Activated CD4-positive, alpha-beta T cell treated with anti-CD3 and anti-CD28 coated beads, Interleukin-2, amount 50 U/mL, for 4 hours (primary cell): ENCODE results near the gene SOCS3.

Experiments used
- DNase-seq, 2 experiments: peaks; one replicate each; pipeline ENCODE4 v3.0.0-alpha.2; 2020

The SOCS3 gene, protein sequence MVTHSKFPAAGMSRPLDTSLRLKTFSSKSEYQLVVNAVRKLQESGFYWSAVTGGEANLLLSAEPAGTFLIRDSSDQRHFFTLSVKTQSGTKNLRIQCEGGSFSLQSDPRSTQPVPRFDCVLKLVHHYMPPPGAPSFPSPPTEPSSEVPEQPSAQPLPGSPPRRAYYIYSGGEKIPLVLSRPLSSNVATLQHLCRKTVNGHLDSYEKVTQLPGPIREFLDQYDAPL

DNA sequence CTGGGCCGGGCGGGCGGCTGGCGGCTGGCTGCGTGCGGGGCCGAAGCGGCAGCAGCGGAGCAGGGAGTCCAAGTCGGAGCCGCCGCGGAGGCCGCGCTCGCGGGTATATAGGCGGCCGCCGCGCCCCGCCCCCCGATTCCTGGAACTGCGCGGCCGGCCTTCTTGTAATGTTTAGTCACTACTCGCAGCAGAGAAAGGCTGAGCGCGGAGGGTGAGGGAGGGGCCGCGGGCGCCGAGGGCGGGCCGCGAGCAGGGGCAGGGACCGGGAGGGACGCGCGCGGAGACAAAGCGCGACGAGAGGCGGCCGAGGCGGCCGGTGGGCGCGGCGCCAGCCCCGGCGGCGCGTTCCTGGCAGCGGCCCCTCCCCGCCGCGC, at the start of gene SOCS3:
TSS of gene SOCS3 (minus strand) at position 81 of the 374 bp plus-strand sequence. CDS start 982 bp downstream, outside the sequence.
- DNase-seq: peak; percentile 97

DNA sequence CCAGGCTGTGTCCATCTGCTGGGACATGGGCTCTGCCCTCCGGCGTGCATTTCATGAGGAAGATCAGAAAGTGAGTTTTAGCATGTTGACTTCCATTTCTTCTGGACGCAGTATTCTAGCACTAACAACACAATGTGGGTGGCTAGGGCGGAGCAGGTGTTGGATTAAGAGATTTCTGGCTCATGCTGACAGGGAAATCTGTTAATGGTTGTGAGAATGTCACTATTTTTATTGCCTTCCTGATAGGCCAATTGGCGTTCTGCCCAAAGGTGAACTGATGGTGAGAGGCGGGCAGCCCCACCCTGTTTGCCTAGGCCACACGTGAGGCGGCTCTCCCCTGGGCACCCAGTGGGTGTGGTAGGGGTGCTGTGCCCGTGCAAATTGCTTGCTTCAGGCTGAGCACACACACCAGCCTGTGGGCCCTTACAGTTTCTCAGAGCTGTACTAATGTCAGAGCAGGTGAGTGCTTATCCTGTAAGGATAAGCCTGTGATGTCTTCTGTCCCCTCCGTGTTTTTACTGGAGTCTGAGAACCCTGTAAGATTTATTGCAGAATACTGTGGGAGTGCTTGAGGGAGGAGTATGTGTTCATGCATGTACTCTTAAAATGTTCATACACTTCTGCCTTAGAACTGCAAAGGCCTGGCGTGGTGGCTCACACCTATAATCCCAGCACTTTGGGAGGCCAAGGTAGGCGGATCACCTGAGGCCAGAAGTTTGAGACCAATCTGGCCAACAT, 49.5 kb upstream of the SOCS3 start:
- DNase-seq: no peak

DNA sequence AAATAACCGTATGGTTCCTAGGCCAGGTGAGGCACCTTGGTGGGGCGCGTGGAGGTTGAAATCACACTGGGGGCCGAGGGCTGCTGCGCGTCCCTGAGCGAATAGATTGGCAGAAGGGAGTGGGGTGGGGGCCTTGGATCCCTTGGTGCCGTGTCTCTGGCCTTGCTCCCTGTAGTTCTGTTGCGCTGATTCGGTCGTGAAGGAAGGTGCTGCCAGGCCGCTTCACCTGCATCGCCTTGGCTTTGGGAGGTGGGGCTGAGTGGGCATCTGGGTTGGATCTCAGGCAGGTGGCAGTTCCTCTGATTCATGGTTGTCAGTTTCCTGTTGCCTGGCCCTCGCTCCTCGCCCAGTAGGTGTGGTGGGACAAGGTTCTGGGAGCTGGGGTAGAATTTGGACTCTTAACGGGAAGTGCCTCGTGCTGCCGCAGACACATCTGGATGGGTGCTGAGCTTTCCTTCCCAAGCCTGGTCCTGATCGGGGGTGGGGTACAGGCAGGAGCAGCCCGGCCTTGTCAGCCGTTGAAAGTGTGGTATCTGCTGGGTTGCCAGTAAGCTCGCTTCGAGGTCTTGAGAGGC, 48.7 kb upstream of the SOCS3 start:
- DNase-seq: no peak

DNA sequence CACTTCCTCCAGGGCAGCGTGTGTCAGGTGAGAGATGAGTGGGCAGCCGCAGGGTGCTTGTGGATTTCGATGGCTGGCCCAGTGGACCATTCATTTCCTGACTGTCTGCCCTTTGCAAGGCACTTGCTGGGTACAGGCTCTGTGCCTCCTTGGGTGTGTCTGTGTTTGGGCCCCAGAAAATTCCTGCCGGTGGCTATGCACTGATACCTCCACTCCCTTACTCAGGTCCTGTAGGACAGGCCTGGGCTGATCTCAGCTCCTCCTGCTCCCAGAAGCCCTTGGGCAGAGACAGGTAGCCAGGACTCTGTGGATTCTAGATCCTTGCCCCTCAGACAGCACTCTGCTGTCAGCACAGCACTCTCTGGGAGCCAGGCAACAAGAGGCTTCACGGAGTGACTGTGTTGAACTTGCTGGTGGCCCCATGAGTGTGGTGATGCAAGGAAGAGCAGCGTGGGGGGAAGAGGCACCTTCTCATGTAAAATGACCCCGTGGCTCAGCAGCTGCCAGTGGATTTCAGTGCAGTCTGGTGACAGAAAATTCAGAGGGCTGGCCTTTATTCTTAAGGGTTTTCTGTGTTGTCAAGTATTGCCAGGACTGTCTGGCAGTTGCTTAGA, 47.6 kb upstream of the SOCS3 start:
- DNase-seq: no peak

DNA sequence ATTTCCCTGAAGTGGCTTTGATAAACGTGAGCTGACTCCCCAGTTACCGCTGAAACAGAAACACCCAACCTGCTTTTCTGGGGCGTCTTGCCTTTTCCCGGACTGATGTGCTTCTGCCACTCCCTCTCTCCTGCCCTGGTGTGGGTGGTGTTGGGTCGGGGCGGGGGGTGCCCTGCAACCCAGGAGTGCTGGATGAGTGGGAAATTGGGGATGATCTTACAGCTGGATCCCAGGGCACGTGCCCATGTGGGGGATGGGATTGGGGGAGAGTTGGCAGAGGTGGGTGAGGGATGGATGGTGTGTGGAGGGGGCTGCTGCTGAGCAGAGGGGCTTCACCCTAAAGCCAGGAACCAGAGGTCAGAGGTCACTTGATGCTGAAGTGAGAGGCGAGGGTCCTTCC, 47.0 kb upstream of the SOCS3 start:
- DNase-seq: no peak

DNA sequence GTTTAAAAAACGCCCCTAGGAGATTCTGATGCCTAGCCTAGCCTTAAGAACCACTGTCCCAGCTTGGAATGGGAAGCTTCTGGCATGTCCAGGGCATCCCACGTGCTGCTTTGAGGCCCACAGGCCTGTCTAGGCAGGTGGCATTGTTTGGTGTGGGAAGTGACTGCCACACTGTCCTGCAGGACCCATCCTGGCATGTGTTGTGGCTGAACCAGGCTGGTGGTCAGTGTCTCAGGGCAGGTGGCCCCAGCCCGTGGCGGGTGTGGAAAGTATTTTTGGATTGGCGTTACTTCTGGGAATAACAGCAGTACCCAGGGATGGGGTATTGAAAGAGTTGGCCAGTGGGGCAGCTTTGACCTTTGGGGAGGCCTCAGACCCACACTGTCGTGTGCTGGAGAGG, 46.5 kb upstream of the SOCS3 start:
- DNase-seq: no peak

DNA sequence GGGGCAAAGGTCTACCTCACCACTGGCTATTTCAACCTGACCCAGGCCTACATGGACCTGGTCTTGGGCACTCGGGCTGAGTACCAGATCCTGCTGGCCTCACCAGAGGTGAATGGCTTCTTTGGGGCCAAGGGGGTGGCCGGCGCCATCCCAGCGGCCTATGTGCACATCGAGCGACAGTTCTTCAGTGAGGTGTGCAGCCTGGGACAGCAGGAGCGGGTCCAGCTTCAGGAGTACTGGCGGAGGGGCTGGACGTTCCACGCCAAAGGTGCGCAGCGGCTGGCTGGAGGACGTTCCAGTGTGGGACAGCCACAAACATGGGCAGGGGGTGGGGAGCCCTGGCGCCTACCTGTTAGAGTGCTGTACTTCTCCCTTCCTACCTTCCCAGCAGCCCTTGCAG, 43.9 kb upstream of the SOCS3 start:
- no peak for DNase-seq

DNA sequence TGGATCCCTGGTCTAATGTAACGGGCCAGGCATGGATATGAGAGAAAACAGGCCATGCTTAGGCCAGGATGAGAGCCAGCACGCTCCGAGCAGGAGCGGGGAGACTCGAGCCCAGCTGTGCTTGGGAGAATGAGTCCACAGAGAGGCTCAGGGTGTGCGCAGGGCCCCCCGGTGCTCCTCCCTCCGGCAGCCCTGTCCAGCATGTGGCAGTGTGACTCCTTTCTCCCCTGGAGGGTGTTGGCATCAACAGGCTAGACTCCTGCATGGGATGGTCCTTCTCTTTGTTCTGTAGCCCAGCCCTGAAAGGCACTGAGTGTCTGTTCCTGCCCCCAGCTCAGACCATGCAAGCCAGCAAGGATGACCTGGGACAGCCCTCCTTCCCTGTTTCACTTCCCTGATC, 42.0 kb upstream of the SOCS3 start:
- no peak for DNase-seq

DNA sequence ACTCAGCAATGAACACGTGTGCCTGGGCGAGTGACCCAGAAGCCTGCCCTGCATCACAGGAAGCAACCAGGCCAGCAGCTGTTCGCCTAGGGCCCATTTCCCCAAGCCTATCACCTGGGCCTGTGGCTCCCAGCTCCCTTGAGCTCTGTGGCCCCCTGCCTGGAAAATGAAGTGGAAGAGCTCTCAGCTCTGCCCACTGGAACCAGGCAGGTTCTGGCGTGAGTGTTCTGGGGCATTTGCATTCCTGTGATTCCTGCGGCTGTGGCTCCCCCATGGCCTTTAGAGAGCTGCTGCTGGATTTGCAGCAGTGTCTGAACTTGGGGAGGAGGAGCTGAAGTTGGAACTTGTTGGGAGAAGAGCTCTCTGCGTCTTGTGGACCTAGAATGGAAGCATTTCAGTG, 41.4 kb upstream of the SOCS3 start:
- DNase-seq: no peak

DNA sequence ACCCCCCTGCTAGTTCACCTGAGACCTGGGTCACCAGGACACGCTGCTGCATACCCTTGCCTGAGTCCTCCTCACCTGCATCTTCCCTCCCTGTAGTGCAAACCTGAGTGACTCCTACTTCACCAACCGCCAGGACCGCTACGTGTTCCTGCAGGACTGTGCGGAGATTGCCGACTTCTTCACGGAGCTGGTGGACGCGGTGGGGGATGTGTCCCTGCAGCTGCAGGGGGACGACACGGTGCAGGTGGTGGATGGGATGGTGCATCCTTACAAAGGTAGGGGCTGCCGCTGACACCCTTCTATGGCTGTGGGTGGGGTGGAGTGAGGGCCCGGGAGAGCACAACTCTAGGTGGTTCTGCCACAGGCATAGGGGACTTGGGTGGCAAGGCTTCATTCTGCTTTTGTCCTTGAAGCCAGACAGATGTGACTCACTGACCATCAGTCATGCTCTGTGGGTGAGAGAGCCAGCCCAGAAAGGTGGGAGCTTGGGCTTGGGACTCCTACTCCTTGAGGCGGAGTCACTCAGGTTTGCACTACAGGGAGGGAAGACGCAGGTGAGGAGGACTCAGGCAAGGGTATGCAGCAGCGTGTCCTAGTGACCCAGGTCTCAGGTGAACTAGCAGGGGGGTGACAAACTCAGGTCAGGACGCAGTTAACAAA, 40.8 kb upstream of the SOCS3 start:
- DNase-seq: no peak

DNA sequence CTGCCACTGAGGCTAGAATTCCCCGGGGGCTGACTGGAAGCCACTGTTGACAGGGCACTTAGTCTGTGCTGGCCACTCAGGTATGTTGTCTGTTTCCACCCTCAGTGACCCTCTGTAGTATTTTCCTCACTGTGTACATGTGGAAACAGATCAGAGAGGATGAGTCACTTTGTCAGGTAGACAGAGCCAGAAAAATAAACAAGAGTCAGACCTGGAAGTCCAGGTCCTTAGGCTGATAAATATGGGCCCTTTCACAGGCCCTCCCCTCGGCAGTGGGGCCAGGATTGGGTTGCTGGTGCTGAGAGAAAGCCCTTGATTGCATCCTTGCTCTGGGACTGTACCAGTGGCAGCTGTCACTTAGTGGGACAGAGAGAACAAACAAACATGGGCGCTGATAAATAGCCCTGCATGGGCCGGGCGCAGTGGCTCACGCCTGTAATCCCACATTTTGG, 39.8 kb upstream of the SOCS3 start:
- no peak for DNase-seq

DNA sequence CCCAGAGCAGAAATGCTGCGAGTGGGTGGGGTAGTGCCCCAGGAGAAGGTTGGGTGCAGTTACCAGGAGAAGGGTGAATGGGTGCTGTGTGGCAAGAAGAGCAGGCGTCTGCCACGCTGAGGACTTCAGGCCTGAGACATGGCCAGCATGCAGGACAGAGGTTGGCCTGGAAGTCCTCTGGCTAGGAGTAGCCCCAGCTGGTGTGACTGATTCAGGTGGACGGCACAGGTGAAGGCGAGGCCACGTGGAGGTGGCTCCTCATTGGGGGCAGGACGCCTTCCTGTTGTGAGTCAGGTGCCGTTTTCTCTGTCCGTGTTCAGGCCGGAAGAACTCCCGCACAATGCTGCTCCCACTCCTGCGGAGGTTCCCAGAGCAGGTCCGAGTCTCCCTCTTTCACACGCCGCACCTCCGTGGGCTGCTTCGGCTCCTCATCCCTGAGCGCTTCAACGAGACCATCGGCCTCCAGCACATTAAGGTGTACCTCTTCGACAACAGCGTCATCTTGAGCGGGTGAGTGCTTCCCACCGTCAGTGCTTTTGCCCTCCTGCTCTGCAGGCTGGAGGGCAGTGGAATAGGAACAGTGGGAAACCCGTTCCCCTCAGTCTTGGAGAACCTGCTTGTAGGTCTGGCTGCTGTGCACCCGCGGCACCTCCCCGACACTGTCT, 39.3 kb upstream of the SOCS3 start:
- no peak for DNase-seq

DNA sequence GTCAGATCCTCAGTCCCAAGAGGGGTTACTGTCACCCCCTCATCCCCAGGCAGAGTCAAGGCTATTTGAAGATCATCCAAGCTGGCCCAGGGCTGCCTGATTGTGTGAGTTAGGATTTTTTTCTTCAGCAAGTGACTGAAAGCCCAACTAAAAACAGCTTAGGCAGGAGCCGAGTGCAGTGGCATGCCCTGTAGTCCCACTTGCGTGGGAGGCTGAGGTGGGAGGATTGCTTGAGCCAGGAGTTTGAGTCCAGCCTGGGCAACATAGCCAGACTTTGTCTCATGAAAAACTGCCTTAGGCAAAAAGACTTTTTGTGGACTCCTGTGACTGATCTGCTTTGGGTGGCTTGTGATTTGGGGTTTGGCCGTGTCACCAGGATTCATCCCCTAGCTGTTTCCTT, 38.5 kb upstream of the SOCS3 start:
- DNase-seq: no peak

DNA sequence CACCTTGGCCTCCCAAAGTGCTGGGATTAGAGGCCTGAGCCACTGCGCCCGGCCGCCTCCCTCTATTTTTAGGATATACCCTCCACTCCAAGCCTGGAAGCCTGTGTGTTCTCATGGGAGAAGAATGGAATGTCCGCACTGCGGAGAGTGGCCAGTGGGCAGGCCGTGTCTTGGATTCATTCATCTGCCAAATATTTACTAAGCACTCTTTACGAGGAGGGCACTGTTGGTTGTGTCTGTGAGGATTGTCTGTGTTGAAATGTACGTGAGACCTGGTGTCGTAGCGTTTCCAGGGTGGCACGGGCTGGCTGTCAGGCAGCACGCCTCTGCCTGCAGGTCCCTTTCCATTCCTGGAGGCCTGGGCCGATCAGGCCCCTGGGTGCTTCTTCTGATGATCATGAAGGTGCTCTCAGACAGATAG, 37.8 kb upstream of the SOCS3 start:
- no peak for DNase-seq

DNA sequence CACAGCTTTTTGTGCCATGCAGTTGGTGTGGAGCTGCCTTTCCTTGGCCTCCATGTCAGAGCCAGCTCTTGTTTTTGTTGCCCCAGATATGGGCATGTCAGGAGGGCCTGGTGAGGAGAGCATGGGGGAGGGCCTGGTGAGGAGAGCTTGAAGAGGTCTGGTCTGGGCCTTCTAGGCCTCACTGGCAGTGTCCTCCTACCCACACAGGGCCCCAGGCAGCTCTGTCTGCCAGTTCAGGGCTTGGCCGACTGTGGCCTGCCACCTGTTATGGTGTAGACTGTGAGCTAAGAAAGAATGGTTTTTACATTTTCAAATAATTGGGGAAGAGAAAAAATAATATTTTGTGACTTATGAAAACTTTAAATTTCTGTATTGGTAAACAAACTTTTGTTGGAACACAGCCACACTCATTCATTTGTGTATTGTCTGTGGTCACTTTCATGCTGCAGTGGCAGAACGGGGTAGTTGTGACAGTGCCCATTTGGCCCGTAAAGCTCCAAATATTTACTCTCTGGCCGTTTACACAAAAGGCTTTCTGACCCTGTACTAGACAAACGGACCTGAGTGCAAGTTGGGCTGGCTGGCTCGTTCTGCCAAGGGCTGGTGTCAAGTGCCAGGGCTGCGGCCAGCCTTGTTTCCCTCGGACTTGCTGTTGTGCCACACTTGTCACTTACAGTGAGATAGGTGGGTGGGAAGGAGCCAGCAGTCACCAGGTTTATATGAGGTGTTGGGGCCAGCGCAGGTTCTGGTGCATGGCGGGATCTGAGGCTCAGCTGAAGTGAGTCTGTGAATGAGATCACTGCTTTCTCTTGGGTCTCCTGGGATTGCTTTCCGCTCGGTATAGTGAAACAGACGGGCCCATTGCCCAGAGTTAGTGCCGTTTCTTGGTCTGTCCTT, 36.8 kb upstream of the SOCS3 start:
- no peak for DNase-seq

DNA sequence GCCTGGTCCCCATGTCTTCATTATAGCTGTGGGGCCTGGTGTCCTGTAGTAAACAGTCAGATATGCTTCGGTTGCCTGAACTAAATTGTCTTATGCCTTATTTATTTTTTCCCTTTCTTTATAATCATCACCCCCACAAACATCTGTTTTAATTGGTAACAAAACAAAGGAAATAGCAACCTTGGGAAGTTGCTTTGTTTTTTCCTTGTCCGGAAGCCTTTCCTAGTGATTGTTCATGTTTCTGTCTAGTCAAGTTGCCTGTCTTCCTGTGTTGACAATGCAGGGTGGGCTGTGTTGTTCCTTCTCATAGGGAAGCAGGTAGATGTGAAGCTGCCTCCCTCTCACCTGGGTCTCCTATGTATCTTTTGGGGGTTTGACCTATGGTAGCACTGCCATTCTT, 35.3 kb upstream of the SOCS3 start:
- no peak for DNase-seq

DNA sequence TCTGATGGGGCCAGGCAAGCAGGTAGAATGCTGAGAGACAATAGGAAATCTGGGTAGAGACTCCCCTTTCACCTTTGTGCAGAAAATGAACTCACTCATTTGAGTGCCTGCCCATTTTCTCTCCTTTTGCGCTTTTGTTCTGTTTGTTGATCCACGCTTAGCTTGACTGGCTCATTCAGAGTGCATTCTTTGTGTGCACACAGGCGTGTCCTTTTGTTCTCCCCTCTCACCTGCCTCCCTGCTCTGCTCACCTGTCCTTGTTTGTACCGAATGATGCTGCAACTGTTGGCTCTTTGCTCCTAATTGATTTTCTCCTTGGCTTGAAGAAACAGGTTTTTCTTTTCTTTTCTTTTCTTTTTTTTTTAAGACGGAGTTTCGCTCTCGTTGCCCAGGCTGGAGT, 34.3 kb upstream of the SOCS3 start:
- DNase-seq: no peak

DNA sequence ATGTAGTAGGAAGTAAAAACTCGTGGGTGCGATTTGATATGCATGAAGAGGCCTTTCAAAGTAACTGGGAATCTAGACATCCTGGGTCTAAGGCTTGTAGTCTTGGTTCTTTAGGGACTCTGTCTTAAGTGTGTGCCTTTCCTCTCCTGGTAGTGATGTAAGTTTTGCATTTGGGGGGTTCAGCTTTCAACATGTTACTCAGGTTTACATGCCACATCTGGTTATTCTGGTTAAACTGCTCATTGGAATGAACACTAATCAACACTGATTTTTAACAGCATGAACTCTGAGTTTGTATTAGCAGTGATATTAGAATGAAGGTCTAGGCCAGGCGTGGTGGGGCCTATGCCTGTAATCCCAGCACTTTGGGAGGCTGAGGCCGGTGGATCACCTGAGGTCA, 33.7 kb upstream of the SOCS3 start:
- no peak for DNase-seq

DNA sequence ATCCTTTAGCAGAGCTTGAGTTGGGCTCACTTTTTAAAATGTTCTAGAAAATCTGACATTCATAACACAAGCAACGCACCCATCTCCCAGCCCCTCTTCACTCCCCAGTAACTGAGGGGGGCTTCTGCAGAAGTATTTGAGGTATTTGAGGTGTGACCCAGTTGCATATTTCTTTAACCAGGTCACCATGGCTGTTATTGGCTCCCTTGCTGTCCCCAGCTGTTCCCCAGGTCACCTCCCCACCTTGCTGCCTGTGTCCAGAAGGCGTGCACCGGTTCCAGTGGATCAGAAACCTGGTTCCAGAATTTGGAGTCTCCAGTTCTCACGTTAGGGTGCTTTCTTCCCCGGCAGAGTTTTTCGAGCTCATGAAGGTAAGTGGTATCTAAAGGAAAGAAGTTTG, 32.4 kb upstream of the SOCS3 start:
- DNase-seq: no peak

DNA sequence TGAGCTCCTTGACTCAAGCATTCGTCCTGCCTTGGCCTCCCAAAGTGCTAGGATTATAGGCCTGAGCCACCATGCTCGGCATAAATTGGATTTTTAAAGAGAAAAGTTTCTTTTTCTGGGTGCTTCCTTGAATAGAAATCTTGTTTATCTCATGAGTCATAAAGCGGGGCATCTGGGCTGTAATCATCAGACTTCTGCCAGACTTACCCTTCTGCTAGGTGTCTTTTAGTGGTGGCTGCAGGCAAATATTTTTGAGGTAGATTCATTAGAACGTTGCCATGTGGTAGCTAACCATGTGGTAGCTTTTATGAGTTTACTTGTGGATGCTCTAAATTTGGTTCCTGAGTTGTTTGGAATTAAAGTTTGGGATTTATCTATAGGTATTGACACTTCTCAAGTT, 32.0 kb upstream of the SOCS3 start:
- DNase-seq: no peak

DNA sequence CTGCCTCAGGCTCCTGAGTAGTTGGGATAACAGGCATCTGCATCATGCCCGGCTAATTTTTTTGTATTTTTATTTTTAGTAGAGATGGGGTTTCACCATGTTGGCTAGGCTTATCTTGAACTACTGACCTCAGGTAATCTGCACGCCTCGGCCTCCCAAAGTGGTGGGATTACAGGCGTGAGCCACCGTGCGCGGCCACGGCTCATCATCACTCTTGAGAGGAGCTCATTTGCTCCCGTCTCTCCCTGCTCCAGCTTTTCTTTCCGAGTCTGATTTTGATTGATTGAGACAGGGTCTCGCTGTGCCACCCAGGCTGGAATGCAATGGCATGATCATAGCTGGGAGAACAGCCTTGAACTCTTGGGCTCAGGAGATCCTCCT, 31.2 kb upstream of the SOCS3 start:
- no peak for DNase-seq
